ENCODE results near the gene ITGA5. TPM values are rescaled to one million over a fixed set of nuclear protein-coding genes. Genes with fewer than 3 reads are reported as not detected.

ITGA5 gene
- total and polyA plus RNA-seq, 12 donors, result 31.9 to 154 (median 48.8) TPM

GRCh38 chr12:54448344-54448743 is 29.3 kb upstream of the ITGA5 start:
- ATAC-seq (no peak), DNase-seq (no peak)
- no peaks in the 10 kb centered on the region for H3K9me3 ChIP-seq
- H3K4me1 ChIP-seq, result peaks cover 0 to 1% (median 0%) of the 10 kb centered on the region in 9 donors
- intact Hi-C loops (cut with DNase I), result no loop called here
- no peaks in the 10 kb centered on the region for H3K27me3 ChIP-seq
- H3K27ac ChIP-seq, result no peak overlapping the region
- no peaks in the 10 kb centered on the region for H3K36me3 ChIP-seq
- no peak for TF ChIP-seq CTCF (IDR thresholded peaks at IDR 0.05)
- WGBS, 2 donors, result 86 to 87% methylated on average over 4 of the region's 4 CpGs
- no peak overlapping the region for H3K4me3 ChIP-seq

GRCh38 chr12:54447917-54448316 is 28.9 kb upstream of the ITGA5 start:
- Histone ChIP-seq H3K4me1 (peaks cover 0 to 4% (median 0%) of the 10 kb centered on the region in 9 donors), H3K36me3 (no peaks in the 10 kb centered on the region), H3K4me3 (no peak overlapping the region), H3K9me3 (no peaks in the 10 kb centered on the region), H3K27me3 (no peaks in the 10 kb centered on the region), H3K27ac (no peak overlapping the region)
- TF ChIP-seq CTCF (IDR thresholded peaks at IDR 0.05), result no peak
- intact Hi-C loops (cut with DNase I), result no loop called here
- no peak for DNase-seq
- WGBS, 2 donors, result 85 to 87% methylated on average over 2 of the region's 2 CpGs
- no peak for ATAC-seq

GRCh38 chr12:54444206-54444605 is 25.1 kb upstream of the ITGA5 start:
- H3K27ac ChIP-seq, result no peak overlapping the region
- H3K36me3 ChIP-seq, result no peaks in the 10 kb centered on the region
- no peaks in the 10 kb centered on the region for H3K9me3 ChIP-seq
- no peak overlapping the region for H3K4me3 ChIP-seq
- H3K27me3 ChIP-seq, result no peaks in the 10 kb centered on the region
- intact Hi-C loops (cut with DNase I), result no loop called here
- H3K4me1 ChIP-seq, result peaks cover 0 to 11% (median 3%) of the 10 kb centered on the region in 9 donors
- no peak for DNase-seq
- no peak for ATAC-seq
- no peak for TF ChIP-seq CTCF (IDR thresholded peaks at IDR 0.05)

GRCh38 chr12:54443446-54443845 is 24.4 kb upstream of the ITGA5 start:
- no peak overlapping the region for H3K27ac ChIP-seq
- no peaks in the 10 kb centered on the region for H3K27me3 ChIP-seq
- no peak overlapping the region for H3K4me3 ChIP-seq
- ATAC-seq, result no peak
- intact Hi-C loops (cut with DNase I), result no loop called here
- peaks cover 0 to 15% (median 5%) of the 10 kb centered on the region in 9 donors for H3K4me1 ChIP-seq
- no peaks in the 10 kb centered on the region for H3K36me3 ChIP-seq
- no peak for TF ChIP-seq CTCF (IDR thresholded peaks at IDR 0.05)
- no peaks in the 10 kb centered on the region for H3K9me3 ChIP-seq
- DNase-seq, result no peak
- 89 to 91% methylated on average over 4 of the region's 4 CpGs for WGBS, 2 donors

Measured in heart right ventricle (tissue), 16 donors.